BLaER1 treated with 17β-estradiol and CSF1 and Interleukin-3, amounts not matched to agents 10 nM and 100 nM (cell line): ENCODE data around the gene ZCCHC10.
"Not testable (repeated sequence)": the region's sequence is repeated elsewhere in the genome, so short reads cannot be mapped to it uniquely, and the experiment has no call there.

ENCODE experiments used
- H3K27ac ChIP-seq, 11 experiments: shearing (Covaris generic); formaldehyde crosslinking; 2 replicates each; pipeline ENCODE4 v1.8.1; 2022
- H3K27me3 ChIP-seq, 11 experiments: shearing (Covaris generic); formaldehyde crosslinking; 2 replicates each; pipeline ENCODE4 v1.8.1; 2022
- H3K36me3 ChIP-seq, 11 experiments: shearing (Covaris generic); formaldehyde crosslinking; 2 replicates each; pipeline ENCODE4 v1.8.1; 2022
- H3K4me1 ChIP-seq, 10 experiments: shearing (Covaris generic); formaldehyde crosslinking; 2 replicates each; pipeline ENCODE4 v1.8.1; 2022
- H3K4me2 ChIP-seq, 11 experiments: shearing (Covaris generic); formaldehyde crosslinking; 2 replicates each; pipeline ENCODE4 v1.8.1; 2022
- H3K4me3 ChIP-seq, 10 experiments: shearing (Covaris generic); formaldehyde crosslinking; 2 replicates each; pipeline ENCODE4 v1.8.1; 2022
- H3K9ac ChIP-seq, 11 experiments: shearing (Covaris generic); formaldehyde crosslinking; 2 replicates each; pipeline ENCODE4 v1.8.1; 2022
- H3K9me3 ChIP-seq, 11 experiments: shearing (Covaris generic); formaldehyde crosslinking; replicated peaks in 1 of 11; 2 replicates each; pipeline ENCODE4 v1.8.1; 2022
- H4K20me1 ChIP-seq, 11 experiments: shearing (Covaris generic); formaldehyde crosslinking; 2 replicates each; pipeline ENCODE4 v1.8.1; 2022
- Cebpa-rat ChIP-seq, 11 experiments: shearing (Covaris generic); IDR thresholded peaks; 2 replicates each; pipeline ENCODE4 v1.8.1; 2022

Gene ZCCHC10

DNA sequence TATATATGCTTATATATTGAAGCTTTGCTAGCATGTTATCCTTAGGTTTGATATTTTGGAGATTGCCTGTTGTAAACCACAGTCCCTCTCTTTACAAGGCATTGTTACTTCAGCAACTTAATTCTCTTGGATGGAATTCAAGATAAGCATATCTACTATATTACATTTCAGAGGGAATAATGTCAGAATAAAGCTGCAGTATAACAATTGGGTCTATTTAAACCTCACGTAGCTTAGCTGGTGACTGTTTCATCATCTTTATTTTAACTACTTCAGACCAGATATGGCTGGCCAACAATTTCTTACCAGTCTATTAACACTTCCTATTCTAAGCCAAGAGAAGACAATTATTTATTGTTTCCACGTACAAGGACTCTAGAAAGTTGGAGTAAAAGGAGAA, 27.1 kb downstream of the ZCCHC10 start:
- TF ChIP-seq Cebpa-rat (IDR thresholded peaks at IDR 0.05), result no peak
- H3K4me2 ChIP-seq, result no peak overlapping the region; a peak in 1 of 22 replicates

DNA sequence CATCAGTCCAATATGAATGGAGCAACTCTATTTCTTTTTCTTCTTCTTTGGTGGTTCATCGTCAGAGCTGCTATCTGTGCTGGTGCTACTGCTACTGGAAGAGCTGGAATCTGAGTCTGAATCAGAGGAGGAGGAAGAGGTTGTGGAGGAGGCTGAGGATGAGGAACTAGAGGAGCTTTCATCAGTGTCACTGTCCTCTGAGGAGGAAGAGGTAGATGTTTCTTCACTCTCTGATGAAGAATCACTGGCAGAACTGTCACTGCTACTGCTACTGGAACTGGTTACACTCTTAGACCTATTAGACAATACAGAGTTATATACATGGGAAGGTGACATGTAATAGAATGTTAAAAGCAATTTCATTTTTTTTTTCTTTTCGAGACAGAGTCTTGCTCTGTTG, 27.8 kb downstream of the ZCCHC10 start:
- H3K4me2 ChIP-seq, result peak overlapping the region in 1 of 11 experiments; percentile 5; a peak in 1 of 22 replicates
- H3K9ac ChIP-seq, result no peak overlapping the region
- TF ChIP-seq Cebpa-rat (IDR thresholded peaks at IDR 0.05), result no peak
- peaks cover 0 to 6% (median 0%) of the 10 kb centered on the region in 11 experiments; a peak in 1 of 22 replicates for H4K20me1 ChIP-seq
- H3K4me1 ChIP-seq, result peaks cover 0 to 11% (median 0%) of the 10 kb centered on the region in 10 experiments; a peak in 3 of 20 replicates
- no peaks in the 10 kb centered on the region for H3K27me3 ChIP-seq
- H3K4me3 ChIP-seq, result no peak overlapping the region
- peaks cover 34 to 71% (median 56%) of the 10 kb centered on the region in 11 experiments for H3K36me3 ChIP-seq
- H3K9me3 ChIP-seq, result no peaks in the 10 kb centered on the region
- no peak overlapping the region for H3K27ac ChIP-seq

More for the DNA sequence above, 27.1 kb downstream of the ZCCHC10 start:
- Histone ChIP-seq H3K4me1 (peaks cover 0 to 11% (median 0%) of the 10 kb centered on the region in 10 experiments; a peak in 3 of 20 replicates), H3K9me3 (no peaks in the 10 kb centered on the region), H4K20me1 (peaks cover 0 to 6% (median 0%) of the 10 kb centered on the region in 11 experiments; a peak in 1 of 22 replicates), H3K9ac (no peak overlapping the region), H3K27me3 (no peaks in the 10 kb centered on the region), H3K4me3 (no peak overlapping the region), H3K27ac (no peak overlapping the region), H3K36me3 (peaks cover 41 to 77% (median 62%) of the 10 kb centered on the region in 11 experiments)

DNA sequence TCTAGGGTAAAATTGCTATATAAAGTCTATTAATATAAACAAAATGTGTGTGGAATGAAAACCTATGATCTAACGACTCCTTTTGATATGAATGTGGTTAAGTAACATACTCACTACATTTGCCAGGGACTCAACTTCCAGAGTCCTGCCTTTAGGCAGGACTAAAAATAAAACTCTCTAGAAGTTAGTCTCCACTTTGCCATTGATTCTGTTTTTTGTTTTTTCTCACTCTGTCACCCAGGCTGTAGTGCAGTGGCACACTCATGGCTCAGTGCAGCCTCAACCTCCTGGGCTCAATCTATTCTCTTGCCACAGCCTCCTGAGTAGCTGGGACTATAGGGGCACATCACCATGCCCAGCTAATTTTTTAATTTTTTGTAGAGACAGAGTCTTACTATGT, 30.0 kb downstream of the ZCCHC10 start:
- H4K20me1 ChIP-seq, result peaks cover 0 to 6% (median 0%) of the 10 kb centered on the region in 11 experiments; a peak in 1 of 22 replicates
- H3K27me3 ChIP-seq, result no peaks in the 10 kb centered on the region
- no peak overlapping the region for H3K4me3 ChIP-seq
- H3K36me3 ChIP-seq, result peaks cover 12 to 48% (median 35%) of the 10 kb centered on the region in 11 experiments; a peak in 20 of 22 replicates
- H3K9ac ChIP-seq, result no peak overlapping the region
- H3K9me3 ChIP-seq, result no peaks in the 10 kb centered on the region
- no peak overlapping the region for H3K4me2 ChIP-seq
- H3K27ac ChIP-seq, result no peak overlapping the region
- TF ChIP-seq Cebpa-rat (IDR thresholded peaks at IDR 0.05), result no peak
- H3K4me1 ChIP-seq, result peaks cover 0 to 11% (median 0%) of the 10 kb centered on the region in 10 experiments; a peak in 3 of 20 replicates

DNA sequence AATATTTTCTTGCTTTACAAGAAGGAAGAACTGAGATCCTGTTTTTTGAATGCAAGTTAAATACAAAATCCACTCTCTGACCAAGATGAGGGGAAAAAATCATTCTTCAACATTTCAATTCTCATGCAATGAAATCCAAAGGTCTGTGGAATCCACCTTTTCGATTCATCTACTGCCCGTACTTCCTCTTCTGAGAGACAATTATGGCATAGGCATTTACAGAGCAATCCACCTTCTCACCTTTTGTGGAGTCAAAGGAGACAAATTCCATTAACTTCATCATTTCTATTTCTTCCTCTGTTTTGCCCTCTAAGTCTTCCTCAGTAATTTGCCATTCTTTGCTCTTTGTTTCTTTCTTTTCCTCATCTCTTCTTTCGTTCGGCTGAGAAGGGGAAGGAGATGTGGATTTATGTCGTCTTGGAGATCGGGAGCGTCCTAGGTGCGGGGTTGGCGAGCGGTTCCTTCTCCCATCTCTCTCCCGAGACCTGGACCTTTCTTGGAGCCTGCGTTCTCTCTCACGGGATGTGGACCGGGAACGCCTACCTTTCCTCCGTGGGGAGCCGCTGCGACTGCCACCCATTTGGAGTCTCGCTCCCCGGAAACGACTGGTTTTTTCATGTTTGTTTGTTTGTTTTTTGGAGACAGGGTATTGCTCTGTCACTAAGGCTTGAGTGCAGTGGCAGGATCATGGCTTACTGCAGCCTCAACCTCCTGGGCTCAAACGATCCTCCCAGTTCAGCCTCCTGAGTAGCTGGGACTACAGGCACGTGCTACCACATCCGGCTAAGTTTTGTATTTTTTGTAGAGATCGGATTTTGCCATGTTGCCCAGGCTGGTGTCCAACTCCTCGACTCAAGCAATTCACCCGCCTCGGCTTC, 38.6 kb downstream of the ZCCHC10 start:
- no peaks in the 10 kb centered on the region for H3K4me1 ChIP-seq
- H3K27me3 ChIP-seq, result no peaks in the 10 kb centered on the region
- no peak overlapping the region for H3K4me2 ChIP-seq
- H3K27ac ChIP-seq, result no peak overlapping the region
- peaks cover 0 to 13% (median 4%) of the 10 kb centered on the region in 11 experiments; a peak in 12 of 22 replicates for H3K9me3 ChIP-seq
- no peak overlapping the region for H3K4me3 ChIP-seq
- TF ChIP-seq Cebpa-rat (IDR thresholded peaks at IDR 0.05), result no peak
- no peaks in the 10 kb centered on the region for H4K20me1 ChIP-seq
- H3K9ac ChIP-seq, result no peak overlapping the region
- no peaks in the 10 kb centered on the region for H3K36me3 ChIP-seq

DNA sequence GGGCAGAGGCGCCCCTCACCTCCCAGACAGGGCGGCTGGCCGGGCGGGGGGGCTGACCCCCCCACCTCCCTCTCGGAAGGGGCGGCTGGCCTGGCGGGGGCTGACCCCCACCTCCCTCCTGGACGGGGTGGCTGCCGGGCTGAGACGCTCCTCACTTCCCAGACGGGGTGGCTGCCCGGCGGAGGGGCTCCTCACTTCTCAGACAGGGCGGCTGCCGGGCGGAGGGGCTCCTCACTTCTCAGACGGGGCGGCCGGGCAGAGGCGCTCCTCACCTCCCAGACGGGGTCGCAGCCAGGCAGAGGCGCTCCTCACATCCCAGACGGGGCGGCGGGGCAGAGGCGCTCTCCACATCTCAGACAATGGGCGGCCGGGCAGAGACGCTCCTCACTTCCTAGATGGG, 43.4 kb downstream of the ZCCHC10 start:
- not testable (repeated sequence) for H3K9ac ChIP-seq, H3K27me3 ChIP-seq, H3K4me3 ChIP-seq, H3K4me2 ChIP-seq, H3K36me3 ChIP-seq, H3K27ac ChIP-seq, H4K20me1 ChIP-seq
- Histone ChIP-seq H3K4me1 (peaks cover 0 to 20% (median 0%) of the 10 kb centered on the region in 10 experiments; a peak in 8 of 20 replicates), H3K9me3 (peaks cover 0 to 31% (median 15%) of the 10 kb centered on the region in 11 experiments; a peak in 16 of 22 replicates)

DNA sequence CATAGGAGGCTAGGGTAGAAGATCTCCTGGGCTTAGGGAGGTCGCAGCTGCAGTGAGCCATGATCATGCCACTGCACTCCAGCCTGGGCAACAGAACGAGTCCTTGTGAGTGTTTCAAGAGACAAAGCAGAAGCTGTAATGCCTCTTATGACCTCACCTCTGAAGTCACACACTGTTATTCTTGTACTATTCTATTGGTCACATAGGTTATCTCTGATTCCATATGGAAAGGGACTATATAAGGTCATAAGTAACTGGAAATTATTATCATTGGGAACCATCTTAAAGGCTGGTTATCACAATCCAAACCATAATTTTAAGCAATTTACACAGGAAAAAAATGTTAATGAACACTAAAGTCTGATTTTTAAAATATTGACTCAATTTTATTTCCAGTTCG, 45.1 kb downstream of the ZCCHC10 start:
- Histone ChIP-seq H3K27ac (no peak overlapping the region), H4K20me1 (no peaks in the 10 kb centered on the region), H3K4me2 (no peak overlapping the region), H3K4me1 (peaks cover 0 to 20% (median 0%) of the 10 kb centered on the region in 10 experiments; a peak in 8 of 20 replicates), H3K9ac (no peak overlapping the region), H3K9me3 (peaks cover 13 to 47% (median 31%) of the 10 kb centered on the region in 11 experiments), H3K27me3 (no peaks in the 10 kb centered on the region), H3K36me3 (no peaks in the 10 kb centered on the region), H3K4me3 (no peak overlapping the region)
- no peak for TF ChIP-seq Cebpa-rat (IDR thresholded peaks at IDR 0.05)

DNA sequence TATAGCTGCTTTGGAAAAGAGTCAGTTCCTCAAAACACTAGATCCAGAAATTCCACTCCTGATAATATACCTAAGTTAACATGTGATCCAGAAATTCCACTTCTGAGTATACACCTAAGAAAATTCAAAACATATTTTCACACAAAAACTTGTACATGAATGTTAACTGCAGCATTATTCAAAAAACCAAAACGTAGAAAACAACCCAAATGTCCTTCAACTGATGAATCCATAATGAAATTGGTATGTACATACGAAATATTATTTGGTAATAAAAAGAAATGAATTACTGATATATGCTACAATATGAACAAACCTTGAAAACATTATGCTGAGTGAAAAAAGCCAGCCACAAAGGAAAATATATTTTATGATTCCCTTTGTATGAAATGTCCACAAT, 46.4 kb downstream of the ZCCHC10 start:
- Histone ChIP-seq H3K4me3 (no peak overlapping the region), H3K36me3 (no peaks in the 10 kb centered on the region), H3K27me3 (no peaks in the 10 kb centered on the region), H3K4me2 (peak overlapping the region in 3 of 11 experiments; percentile 32 to 38 (median 36); a peak in 6 of 22 replicates), H3K27ac (peak overlapping the region in 1 of 11 experiments; percentile 36; a peak in 1 of 22 replicates), H3K4me1 (peaks cover 0 to 20% (median 0%) of the 10 kb centered on the region in 10 experiments; a peak in 8 of 20 replicates), H4K20me1 (no peaks in the 10 kb centered on the region), H3K9ac (no peak overlapping the region), H3K9me3 (peaks cover 13 to 51% (median 35%) of the 10 kb centered on the region in 11 experiments)
- TF ChIP-seq Cebpa-rat (IDR thresholded peaks at IDR 0.05), result no peak

DNA sequence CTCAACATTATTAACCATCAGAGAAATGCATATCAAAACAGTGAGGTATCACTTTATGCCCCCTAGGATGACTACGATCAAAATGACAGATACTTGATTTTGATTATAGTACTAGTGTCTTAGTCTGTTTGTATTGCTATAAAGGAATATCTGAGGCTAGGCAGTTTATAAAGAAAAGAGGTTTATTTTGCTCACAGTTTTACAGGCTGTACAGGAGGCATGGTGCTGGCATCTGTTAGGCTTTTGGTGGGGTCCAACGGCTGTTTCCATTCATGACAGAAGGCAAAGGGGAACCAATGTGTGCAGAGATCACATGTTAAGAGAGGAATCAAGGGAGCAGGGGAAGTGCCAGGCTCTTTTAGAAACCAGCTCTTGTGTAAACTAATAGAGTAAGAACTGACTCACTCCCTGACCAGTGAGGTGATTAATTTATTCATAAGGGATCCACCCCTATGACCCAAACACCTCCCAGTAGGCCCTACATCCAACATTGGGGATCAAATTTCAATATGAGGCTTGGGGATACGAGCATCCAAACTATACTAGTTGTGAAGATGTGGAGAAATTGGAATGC, 46.9 kb downstream of the ZCCHC10 start:
- Histone ChIP-seq H3K4me1 (peaks cover 0 to 20% (median 0%) of the 10 kb centered on the region in 10 experiments; a peak in 8 of 20 replicates), H3K9me3 (peaks cover 13 to 50% (median 35%) of the 10 kb centered on the region in 11 experiments), H4K20me1 (no peaks in the 10 kb centered on the region), H3K27me3 (no peaks in the 10 kb centered on the region), H3K36me3 (no peaks in the 10 kb centered on the region), H3K9ac (no peak overlapping the region), H3K27ac (peak overlapping the region in 3 of 11 experiments; percentile 1 to 37 (median 36); a peak in 6 of 22 replicates), H3K4me3 (no peak overlapping the region), H3K4me2 (peak overlapping the region in 4 of 11 experiments; percentile 1 to 38 (median 34); a peak in 8 of 22 replicates)
- TF ChIP-seq Cebpa-rat (IDR thresholded peaks at IDR 0.05), result no peak

DNA sequence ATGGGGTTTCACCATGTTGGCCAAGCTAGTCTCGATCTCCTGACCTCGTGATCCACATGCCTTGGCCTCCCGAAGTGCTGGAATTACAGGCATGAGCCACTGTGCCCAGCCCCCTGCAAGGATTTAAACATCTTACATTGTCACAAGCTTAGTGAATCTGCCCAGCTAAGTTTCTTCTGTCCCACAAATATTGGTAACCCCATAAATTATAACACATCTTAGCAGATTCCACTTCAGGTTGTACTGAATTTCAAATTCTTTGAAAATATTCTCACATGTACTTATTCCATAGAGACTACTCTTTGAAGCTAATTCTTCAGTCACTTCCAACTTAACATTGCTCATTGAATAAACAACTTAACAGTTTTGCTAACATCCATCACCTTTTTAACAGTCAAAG, 49.5 kb downstream of the ZCCHC10 start:
- H3K27me3 ChIP-seq, result no peaks in the 10 kb centered on the region
- peaks cover 13 to 35% (median 30%) of the 10 kb centered on the region in 11 experiments for H3K9me3 ChIP-seq
- H3K4me1 ChIP-seq, result peaks cover 0 to 20% (median 0%) of the 10 kb centered on the region in 10 experiments; a peak in 8 of 20 replicates
- no peak overlapping the region for H3K27ac ChIP-seq
- no peak overlapping the region for H3K4me3 ChIP-seq
- H3K9ac ChIP-seq, result no peak overlapping the region
- no peaks in the 10 kb centered on the region for H4K20me1 ChIP-seq
- no peaks in the 10 kb centered on the region for H3K36me3 ChIP-seq
- H3K4me2 ChIP-seq, result no peak overlapping the region
- no peak for TF ChIP-seq Cebpa-rat (IDR thresholded peaks at IDR 0.05)

DNA sequence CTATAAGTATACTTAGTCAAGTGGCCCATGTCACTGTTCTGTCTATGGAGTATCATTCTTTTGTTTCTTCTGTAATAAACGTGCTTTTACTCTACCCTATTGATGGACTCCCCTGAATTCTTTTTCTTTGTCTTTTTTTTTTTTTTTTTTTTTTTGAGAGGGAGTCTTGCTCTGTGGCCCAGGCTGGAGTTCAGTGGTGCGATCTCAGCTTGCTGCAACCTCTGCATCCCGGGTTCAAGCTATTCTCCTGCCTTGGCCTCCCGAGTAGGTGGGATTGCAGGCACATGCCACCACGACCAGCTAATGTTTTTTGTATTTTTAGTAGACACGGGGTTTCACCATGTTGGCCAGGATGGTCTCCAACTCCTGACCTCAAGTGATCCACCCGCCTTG, 53.9 kb downstream of the ZCCHC10 start:
- not testable (repeated sequence) for H3K4me2 ChIP-seq, H3K27me3 ChIP-seq, H3K9ac ChIP-seq, H3K36me3 ChIP-seq, H4K20me1 ChIP-seq, H3K4me3 ChIP-seq, H3K4me1 ChIP-seq, H3K27ac ChIP-seq
- H3K9me3 ChIP-seq, result peaks cover 10 to 17% (median 15%) of the 10 kb centered on the region in 11 experiments
